Left lung (tissue), 10 donors: Measurements from ENCODE around the gene DDX11. TPM values are rescaled to one million over a fixed set of nuclear protein-coding genes. Genes with fewer than 3 reads are reported as not detected.

Experiments
- ATAC-seq: fragments of 200-7000 bp; cut with Tn5 transposase; one replicate; pipeline ENCODE4 v1.9.1; 2020; ENCODE audit warnings: moderate library complexity
- DNase-seq, 4 donors: peaks; one replicate each; pipeline ENCODE4 v3.0.0-alpha.2; 2013 to 2020
- H3K27ac ChIP-seq, 2 donors: fragments of 200-600 bp; sonication (generic) in 1 of 2; one replicate each; pipeline versions ENCODE4 v1.5.0 to v1.8.0; 2020 to 2021
- H3K27me3 ChIP-seq, 2 donors: fragments of 200-600 bp; sonication (generic) in 1 of 2; one replicate each; pipeline versions ENCODE4 v1.5.0 to v1.8.0; 2020 to 2021
- H3K36me3 ChIP-seq, 2 donors: fragments of 200-600 bp; sonication (generic) in 1 of 2; one replicate each; pipeline versions ENCODE4 v1.5.0 to v1.8.0; 2020 to 2021
- H3K4me1 ChIP-seq, 2 donors: fragments of 200-600 bp; one replicate each; pipeline ENCODE4 v1.8.0; 2021
- H3K4me3 ChIP-seq, 2 donors: fragments of 200-600 bp; sonication (generic) in 1 of 2; one replicate each; pipeline versions ENCODE4 v1.5.0 to v1.8.0; 2020 to 2021; ENCODE audit warnings: mild to moderate bottlenecking in 1 of 2
- H3K9me3 ChIP-seq, 2 donors: fragments of 200-600 bp; sonication (generic) in 1 of 2; one replicate each; pipeline versions ENCODE4 v1.5.0 to v1.8.0; 2020 to 2021
- CTCF ChIP-seq, 2 donors: fragments of 200-600 bp; sonication (generic) in 1 of 2; IDR thresholded peaks; one replicate each; pipeline versions ENCODE4 v1.5.0 to v1.8.0; 2021; ENCODE audit warnings: antibody characterized with exemption in 2 of 2
- intact Hi-C, 2 donors: fragments of 100-400 bp; cut with DNase I; formaldehyde crosslinking; loops; one replicate each; pipeline versions ENCODE4 v1.11.2 to v1.14.2; 2022
- polyA plus RNA-seq, 6 donors: library from polyadenylated mRNA; unstranded; fragments of 120-200 nt; gene quantifications; one replicate each; pipeline ENCODE4 v1.2.1, GENCODE V29; 2013; ENCODE audit not compliant: insufficient read length in 6 of 6
- total RNA-seq, 2 donors: library from RNA; stranded (reverse); fragmentation: NEBNext Ultra II Directional; extraction: Animal tissue kit (Norgen Biotek cat#: 25700); gene quantifications; one replicate each; pipeline ENCODE4 v1.2.1, GENCODE V29; 2021
- donor health status: DM: no; HTN: yes; CAD: no.
- donor health status: DM: no; HTN: no; CAD: no.

DDX11 gene
- total and polyA plus RNA-seq, 8 donors, result 42.0 to 109 (median 72.6) TPM

- no peak for DNase-seq
- no peak for ATAC-seq
- Histone ChIP-seq H3K27ac (no peak overlapping the region), H3K4me3 (no peak overlapping the region), H3K4me1 (no peaks in the 10 kb centered on the region), H3K27me3 (no peaks in the 10 kb centered on the region), H3K9me3 (no peaks in the 10 kb centered on the region), H3K36me3 (no peaks in the 10 kb centered on the region)
- no peak for TF ChIP-seq CTCF (IDR thresholded peaks at IDR 0.05)
- intact Hi-C loops, result no loop called here
Measured at GRCh38 chr12:31031951-31032335, 41.7 kb upstream of the DDX11 start.

GRCh38 chr12:31033146-31033545 lies 40.5 kb upstream of the DDX11 start:
- ATAC-seq (no peak), DNase-seq (no peak)
- intact Hi-C loops, result no loop called here
- H3K9me3 ChIP-seq, result no peaks in the 10 kb centered on the region
- no peak overlapping the region for H3K27ac ChIP-seq
- H3K27me3 ChIP-seq, result no peaks in the 10 kb centered on the region
- H3K4me3 ChIP-seq, result no peak overlapping the region
- no peaks in the 10 kb centered on the region for H3K36me3 ChIP-seq
- no peaks in the 10 kb centered on the region for H3K4me1 ChIP-seq
- no peak for TF ChIP-seq CTCF (IDR thresholded peaks at IDR 0.05)

GRCh38 chr12:31033681-31034080 lies 40.0 kb upstream of the DDX11 start:
- ATAC-seq, result no peak
- TF ChIP-seq CTCF (IDR thresholded peaks at IDR 0.05), result no peak
- Histone ChIP-seq H3K4me1 (no peaks in the 10 kb centered on the region), H3K27me3 (no peaks in the 10 kb centered on the region), H3K4me3 (no peak overlapping the region), H3K9me3 (no peaks in the 10 kb centered on the region), H3K36me3 (no peaks in the 10 kb centered on the region), H3K27ac (no peak overlapping the region)
- intact Hi-C loops, result no loop called here
- DNase-seq, result no peak

GRCh38 chr12:31034372-31034771 lies 39.3 kb upstream of the DDX11 start:
- Histone ChIP-seq H3K27me3 (no peaks in the 10 kb centered on the region), H3K9me3 (no peaks in the 10 kb centered on the region), H3K4me1 (no peaks in the 10 kb centered on the region), H3K36me3 (no peaks in the 10 kb centered on the region), H3K27ac (no peak overlapping the region), H3K4me3 (no peak overlapping the region)
- intact Hi-C loops, result no loop called here
- no peak for DNase-seq
- no peak for ATAC-seq
- no peak for TF ChIP-seq CTCF (IDR thresholded peaks at IDR 0.05)

GRCh38 chr12:31035226-31035625 lies 38.4 kb upstream of the DDX11 start:
- TF ChIP-seq CTCF (IDR thresholded peaks at IDR 0.05), result no peak
- Histone ChIP-seq H3K4me1 (no peaks in the 10 kb centered on the region), H3K27ac (no peak overlapping the region), H3K36me3 (no peaks in the 10 kb centered on the region), H3K27me3 (no peaks in the 10 kb centered on the region), H3K4me3 (no peak overlapping the region), H3K9me3 (no peaks in the 10 kb centered on the region)
- intact Hi-C loops, result no loop called here
- ATAC-seq (no peak), DNase-seq (no peak)
